Endothelial cell of hepatic sinusoid (primary cell): ENCODE results near the gene ALPG.
"Not testable (repeated sequence)": the region's sequence is repeated elsewhere in the genome, so short reads cannot be mapped to it uniquely, and the experiment has no call there.

ENCODE experiments used
- in situ Hi-C: cut with HindIII; loops from 2 replicates; pipeline ENCODE4 v1.10.0; 2017; ENCODE audit warnings: low sequenced_read_pairs

ALPG gene

DNA sequence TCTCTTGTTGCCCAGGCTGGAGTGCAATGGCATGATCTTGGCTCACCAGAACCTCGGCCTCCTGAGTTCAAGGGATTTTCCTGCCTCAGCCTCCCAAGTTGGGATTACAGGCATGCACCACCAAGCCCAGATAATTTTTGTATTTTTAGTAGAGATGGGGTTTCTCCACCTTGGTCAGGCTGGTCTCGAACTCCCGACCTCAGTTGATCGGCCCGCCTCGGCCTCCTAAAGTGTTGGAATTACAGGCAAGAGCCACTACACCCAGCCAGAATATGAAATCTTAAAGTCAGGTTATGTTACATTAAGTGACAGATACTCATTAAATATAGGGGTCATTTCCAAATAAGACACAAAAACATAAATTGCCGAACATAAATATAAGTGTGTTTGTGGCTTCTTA lies 12.2 kb upstream of the ALPG start:
- in situ Hi-C loops: not testable (repeated sequence)

DNA sequence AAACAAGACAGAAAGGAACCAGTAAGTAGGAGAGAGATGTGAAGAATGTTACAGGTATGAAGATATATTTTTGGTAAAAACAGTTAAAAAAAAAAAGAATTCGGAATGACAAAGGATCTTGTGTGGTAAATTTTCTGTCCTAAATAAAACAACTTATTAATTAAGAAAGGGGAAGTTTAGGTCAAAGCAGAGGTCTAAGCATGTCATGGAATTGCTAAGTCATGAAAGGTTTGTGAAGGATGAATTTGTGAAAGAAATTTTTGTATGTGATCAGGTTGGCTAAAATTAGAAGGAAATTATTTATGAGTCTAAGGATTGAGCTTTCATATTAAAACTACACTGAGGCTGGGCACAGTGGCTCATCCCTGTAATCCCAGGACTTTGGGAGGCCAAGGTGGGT lies 11.1 kb upstream of the ALPG start:
- in situ Hi-C loops: no loop called here

DNA sequence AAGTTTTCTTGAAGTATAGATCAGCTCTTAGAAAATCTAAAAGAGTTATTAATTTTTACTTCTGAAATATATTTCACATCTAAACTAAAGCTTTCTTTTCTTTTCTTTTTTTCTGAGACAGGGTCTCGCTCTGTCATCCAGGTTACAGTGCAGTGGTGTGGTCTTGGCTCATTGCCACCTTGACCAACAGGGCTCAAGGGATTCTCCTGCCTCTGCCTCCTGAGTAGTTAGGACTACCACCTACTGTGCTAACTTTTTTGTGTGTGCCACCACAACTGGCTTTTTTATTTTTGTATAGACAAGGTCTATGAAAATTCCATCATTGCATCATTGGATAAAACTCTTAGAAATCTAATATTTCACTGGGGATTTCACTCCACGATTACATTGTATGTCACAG lies 10.0 kb upstream of the ALPG start:
- in situ Hi-C loops: no loop called here

DNA sequence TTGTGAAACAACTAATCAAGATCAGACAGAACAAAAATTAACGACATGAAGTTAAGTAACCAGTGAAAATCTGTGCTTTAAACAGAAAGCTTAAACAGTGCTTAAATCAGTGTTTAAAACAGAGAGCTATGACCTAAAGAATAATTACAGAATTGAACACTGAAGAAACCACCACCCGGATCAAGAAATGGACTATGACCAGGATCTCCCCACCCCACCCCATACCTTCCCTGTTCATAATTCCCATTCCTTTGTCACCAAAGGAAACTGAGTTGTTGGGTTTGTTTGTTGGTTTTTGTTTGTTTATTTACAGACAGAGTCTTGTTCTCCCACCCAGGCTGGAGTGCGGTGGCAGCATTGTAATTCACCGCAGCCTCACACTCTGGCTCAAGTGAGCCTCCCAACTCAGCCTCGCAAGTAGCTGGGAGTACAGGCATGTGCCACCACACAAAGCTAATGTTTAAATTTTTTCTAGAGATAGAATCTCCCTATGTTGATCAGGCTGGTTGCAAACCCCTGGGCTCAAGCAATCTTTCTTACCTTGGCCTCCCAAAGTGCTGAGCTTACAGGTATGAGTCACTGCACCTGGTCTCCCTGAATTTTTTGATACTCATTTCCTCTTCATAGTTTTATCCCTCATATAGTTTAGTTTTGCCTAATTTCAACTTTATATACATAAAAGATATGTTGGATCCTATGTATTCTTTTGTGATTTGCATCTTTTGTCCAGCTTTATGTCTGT lies 8.2 kb upstream of the ALPG start:
- in situ Hi-C loops: no loop called here

DNA sequence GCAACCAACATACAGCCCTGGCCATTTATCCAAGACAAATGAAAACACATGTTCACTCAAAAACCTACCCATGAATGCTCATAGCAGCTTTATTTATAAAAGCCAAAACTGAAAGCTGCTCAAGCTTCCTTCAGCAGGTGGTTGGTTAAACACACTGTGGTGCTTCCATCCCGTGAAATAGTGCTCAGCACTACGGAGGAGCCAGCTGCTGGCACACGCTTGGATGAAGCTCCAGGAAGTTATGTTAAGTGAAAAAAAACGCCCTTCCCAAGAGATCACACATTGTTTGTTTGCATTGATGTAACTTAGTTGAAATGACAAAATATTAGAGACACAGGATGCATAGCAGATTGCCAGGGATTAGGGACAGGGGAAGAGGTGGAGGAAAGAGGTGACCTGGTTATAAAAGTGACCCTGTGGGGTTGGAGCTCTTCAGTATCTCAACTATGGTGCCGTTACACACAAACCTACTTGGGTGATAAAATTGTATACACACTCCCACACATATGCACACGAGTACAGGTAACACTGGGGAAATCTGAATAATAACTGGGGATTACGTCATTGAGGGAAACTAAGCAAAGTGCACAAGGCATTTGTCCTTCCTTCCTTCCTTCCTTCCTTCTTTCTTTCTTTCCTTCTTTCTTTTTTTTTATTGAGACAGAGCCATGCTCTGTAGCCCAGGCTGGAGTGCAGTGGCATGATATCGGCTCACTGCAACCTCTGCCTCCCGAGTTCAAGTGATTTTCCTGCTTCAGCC lies 6.2 kb upstream of the ALPG start:
- in situ Hi-C loops: no loop called here

DNA sequence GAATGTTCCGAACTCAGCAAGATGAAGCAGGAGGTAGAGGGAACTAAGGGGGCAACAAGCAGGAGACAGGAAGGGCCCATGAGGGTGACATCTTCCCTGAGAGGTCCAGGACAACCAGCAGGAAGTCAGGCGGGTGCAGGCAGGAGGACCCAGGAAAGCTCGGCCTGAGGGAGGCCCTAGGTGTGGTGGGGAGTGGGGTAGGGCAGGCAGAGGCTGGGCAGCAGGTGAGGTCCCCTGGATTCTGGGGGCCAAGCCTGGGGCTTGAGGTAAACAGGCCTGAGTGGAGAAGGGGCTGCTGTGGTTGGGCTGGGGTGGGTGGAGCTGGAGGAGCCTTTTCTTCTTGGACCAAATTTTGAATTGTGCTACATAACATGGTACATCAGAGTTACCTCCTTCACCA lies 4.1 kb upstream of the ALPG start:
- in situ Hi-C loops: no loop called here

DNA sequence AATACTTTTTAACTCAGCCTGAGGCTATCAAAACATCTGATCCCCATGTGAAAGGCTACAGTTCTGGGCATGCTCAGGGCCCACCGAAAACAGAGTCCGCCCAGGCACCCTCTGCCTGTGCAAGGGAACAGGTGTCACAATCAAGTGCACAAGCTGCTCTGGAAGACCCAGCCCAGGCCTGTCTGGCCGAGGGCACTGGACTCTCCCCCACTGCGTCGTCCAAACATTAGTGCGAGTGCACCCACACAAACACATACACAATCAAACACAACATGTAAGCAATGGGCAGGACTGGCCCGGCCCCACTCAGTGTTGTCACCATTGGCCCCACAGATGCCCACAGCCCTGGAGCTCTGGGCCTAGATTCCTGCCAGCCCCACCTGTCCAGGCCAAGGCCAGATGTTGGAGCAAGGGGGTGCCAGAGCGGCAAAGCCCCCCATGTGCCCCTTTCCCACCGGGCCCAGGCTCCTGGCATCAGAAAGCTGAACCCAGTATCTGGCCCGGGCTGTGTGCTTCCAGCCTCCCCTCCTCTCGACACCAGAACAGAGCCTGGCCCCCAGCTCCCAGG lies 617 bp upstream of the ALPG start:
- in situ Hi-C loops: no loop called here

DNA sequence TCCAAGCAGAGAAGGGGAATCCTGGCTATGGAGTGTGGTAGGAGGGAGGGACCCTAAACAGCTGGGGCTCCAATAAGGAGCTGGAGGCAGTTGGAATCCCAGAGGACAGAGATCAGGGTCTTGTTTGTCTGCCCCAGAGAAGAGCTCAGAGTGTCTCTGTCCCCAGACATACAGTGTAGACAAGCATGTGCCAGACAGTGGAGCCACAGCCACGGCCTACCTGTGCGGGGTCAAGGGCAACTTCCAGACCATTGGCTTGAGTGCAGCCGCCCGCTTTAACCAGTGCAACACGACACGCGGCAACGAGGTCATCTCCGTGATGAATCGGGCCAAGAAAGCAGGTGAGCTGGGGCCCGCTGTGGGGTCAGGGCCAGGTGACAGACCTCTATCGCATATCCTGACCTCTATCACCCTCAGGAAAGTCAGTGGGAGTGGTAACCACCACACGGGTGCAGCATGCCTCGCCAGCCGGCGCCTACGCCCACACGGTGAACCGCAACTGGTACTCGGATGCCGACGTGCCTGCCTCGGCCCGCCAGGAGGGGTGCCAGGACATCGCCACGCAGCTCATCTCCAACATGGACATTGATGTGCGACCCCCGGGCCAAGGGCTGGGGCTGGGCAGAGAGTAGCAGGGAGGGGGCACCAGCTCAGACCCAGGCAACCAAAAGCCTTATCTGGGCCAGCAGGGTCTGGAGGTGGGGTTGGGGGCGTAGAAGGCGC lies 945 bp downstream of the ALPG start:
- in situ Hi-C loops: not testable (repeated sequence)

DNA sequence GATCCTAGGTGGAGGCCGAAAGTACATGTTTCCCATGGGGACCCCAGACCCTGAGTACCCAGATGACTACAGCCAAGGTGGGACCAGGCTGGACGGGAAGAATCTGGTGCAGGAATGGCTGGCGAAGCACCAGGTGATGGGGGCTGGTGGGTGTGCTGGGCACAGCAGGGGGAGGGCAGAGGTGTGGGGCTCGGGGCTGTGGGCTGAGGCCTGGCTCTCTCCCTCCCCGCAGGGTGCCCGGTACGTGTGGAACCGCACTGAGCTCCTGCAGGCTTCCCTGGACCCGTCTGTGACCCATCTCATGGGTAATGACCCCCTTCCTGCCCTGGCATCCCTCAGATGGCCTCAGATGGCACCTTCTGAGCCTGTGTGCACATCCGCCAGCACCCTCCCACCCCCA lies 1.6 kb downstream of the ALPG start:
- in situ Hi-C loops: not testable (repeated sequence)

DNA sequence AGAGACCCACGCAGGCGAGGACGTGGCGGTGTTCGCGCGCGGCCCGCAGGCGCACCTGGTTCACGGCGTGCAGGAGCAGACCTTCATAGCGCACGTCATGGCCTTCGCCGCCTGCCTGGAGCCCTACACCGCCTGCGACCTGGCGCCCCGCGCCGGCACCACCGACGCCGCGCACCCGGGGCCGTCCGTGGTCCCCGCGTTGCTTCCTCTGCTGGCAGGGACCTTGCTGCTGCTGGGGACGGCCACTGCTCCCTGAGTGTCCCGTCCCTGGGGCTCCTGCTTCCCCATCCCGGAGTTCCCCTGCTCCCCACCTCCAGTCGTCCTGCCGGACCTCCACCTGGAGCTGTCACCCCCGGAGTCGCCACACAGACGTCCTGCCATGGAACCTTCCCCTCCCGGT lies 3.0 kb downstream of the ALPG start:
- in situ Hi-C loops: loop anchor here (5.0 kb wide), 1 partner anchor 103 kb away; no protein-coding TSS in a partner anchor

DNA sequence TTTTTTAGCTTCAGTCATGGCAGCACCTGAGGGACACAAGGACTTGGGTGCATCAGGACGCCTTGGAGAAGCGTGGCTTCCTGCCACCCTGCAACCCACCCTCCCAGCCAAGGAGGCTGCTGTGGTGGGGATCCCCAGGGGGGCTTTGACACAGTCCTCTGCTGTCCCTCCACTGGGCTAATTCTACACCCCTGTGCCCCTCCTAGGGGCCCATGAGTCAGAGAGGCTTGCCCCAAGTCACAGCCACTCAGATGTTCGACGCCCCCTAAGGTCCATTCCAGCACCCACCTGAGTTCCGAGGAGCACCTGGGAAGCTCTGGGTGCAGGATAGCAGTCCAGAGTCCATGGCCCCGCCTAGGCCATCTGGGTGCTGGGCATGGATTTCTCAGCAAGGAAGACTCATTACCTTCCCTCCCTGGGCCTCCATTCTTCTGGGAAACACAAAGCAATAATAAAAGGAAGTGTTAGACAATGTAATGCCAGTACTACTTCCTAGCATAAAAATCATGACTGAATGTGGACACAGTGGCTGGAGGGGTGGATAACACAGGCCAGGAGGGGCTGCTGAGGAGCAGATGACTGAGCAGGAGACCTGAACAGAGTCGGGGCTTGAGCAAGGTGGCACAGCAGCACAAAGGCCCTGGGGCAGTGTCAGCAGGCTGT lies 3.7 kb downstream of the ALPG start:
- in situ Hi-C loops: loop anchor here (5.0 kb wide), 1 partner anchor 102 kb away; no protein-coding TSS in a partner anchor

DNA sequence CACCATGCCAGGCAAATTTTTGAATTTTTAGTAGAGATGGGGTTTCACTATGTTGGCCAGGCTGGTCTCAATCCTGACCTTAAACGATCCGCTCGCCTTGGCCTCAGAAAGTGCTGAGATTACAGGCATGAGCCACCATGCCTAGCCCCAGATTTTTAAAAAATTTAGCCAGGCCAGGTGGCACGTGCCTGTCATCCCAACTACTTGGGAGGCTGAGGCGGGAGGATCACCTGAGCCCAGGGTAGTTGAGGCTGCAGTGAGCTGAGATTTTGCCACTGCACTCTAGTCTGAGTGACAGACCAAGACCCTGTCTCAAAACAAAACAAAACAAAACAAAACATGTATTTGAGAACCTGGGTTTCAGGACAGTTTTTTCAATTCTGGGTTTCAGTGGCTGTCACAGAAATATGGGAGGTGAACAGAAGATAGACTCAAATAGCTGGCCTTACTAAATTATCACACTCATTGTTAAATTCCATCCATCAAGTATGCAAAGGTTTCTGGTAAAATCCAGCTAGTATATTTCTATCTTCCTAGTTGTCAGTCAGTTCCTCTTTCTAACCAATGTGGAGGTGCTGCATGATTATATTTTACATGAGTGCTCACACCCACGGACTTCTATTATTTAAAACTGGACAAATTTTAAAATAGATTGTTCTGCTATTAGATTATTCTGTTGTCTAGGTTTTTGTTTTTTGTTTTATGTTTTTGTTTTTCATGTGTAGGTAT lies 5.4 kb downstream of the ALPG start:
- in situ Hi-C loops: loop anchor here (5.0 kb wide), 1 partner anchor 100 kb away; no protein-coding TSS in a partner anchor

DNA sequence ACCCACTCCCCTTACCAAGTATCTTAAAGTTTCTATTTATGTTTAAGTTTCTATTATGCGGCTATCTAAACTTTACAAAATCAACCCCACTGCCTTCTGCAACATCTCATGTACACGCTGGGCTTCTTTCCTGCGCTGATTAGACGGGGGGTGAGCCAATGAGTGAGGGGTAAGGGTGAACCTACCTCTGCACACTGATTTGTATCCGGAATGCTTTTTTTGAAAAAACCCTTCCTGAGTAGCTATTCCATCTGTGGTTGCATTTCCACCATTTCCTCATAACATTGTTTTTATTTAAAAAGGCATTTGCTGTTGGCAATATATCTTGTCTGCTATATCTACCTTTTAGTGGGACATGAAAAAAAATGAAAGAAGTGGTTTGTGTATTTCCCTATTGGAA lies 6.3 kb downstream of the ALPG start:
- in situ Hi-C loops: loop anchor here (5.0 kb wide), 1 partner anchor 99 kb away; no protein-coding TSS in a partner anchor

DNA sequence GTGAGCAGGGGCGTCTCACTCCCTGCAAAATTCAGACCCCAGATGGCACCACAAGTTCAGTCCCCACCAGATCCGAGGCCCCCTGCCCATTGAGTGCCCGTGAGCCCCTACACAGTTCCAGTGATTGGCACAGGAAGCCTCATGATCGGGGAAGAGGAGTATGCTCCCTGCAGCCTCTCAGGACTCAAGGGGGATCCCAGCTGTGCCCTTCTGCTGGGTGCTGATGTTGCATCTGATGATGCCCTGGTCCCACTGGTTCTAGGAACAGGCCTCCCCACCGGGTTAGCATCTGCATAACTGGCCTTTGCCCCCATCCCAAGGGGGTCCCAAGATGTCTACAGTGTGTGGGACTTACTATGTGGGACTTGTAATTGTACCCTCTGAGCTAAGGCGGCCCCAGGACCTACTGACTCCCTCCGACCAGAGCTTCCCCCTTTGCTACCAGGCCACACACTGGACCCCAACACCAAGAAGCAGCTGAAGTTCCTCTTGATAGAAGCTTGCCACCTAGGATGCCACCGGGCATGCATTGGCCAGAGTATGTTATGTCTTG lies 8.6 kb downstream of the ALPG start:
- in situ Hi-C loops: no loop called here

DNA sequence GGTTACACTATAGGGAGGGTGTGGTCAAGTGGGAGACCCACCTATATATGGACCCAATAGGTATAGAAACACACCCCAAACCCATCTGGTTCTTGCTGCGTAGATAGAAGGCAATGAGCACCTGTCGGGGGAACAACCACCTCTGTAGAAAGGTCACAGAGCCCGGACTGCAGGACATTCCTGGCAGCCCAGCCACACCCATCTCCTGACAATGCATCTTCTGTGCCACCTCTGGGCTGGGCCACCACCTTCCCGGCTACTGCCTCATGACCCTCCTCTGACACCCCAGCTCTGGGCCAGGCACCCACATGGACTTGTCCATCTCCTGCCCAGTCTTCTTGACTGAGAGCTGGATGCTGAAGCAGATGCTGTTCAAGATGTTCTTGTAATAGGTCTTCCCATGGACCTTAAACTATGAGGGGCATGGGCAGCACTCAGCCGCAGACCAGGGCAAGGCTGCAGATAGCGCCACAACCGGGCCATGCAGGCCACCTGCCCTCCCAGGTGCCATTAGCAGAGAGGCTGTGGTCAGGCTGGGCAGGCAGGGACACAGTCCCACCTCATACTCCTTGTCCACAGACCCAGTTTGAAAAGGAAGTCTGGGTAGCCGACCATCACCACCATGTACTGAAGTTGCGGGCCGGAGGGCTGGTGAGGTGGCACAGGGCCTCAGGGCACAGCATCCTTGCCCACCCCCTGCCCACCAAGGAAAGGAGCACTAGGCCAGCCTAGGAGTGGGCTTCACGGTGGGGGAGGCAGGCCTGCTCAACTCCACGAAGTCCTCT lies 9.3 kb downstream of the ALPG start:
- in situ Hi-C loops: no loop called here

DNA sequence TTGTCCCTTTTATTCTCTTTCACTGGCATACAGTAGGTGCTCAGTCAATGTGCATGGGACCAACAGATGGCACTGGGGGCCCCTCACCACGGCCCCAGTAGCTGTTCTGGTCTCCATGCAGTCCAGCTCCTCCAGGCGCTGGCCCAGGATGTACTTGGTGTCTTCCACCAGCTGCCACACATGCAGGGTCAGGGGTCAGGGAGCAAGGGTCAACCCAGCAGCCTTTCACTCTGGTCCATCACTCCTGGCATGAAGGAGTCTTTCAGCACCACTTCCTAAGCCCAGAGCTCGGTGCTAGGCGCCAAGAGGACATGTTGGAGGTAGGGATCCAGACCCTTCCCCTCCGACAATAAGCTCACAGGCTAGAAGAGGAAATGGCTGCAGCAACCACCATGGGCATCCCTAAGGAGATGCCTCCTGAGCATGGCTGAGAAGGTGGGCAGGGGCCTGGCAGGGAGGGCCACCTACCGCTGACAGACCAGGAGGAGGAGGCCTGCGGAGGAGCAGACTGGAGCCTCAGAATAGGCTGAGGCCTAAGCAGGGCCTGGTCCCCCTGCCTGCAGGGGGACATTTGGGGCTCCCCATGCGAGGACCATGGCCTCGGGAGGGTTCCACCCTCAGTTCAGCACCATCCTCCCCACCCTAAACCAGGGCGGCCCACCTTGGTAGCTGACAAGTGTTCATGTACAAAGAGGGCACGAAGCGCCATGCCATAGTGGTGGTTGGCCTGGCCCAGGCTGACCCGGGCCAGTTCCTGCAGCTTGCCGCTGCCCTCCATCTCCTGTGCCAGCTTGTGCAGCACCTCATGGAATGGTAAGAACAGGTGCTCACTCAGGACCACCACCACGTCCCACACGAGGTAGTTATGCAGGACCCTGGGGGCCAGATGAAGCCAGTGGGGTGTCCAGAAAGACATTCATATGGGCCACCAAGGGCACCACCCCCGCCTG lies 10.2 kb downstream of the ALPG start:
- in situ Hi-C loops: no loop called here

DNA sequence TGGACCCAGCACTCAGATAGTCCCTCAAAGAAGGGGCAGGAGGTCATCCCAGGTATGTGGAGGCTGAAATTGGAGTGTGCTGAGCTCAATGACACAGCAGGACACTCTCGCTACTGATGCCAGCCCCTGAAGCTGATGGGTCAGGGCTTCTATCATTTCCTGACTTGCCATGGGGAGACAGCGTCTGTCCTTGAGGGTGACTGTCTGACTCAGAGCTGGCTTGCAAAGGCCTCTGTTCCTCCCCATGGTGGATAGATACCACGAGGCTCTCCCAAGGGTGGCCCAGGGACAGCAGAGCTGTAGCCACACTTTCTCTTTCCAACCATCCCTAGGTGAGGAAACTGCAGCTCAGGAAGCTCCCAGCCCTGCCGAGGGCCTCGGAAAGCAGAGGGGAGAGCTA lies 10.8 kb downstream of the ALPG start:
- in situ Hi-C loops: no loop called here

DNA sequence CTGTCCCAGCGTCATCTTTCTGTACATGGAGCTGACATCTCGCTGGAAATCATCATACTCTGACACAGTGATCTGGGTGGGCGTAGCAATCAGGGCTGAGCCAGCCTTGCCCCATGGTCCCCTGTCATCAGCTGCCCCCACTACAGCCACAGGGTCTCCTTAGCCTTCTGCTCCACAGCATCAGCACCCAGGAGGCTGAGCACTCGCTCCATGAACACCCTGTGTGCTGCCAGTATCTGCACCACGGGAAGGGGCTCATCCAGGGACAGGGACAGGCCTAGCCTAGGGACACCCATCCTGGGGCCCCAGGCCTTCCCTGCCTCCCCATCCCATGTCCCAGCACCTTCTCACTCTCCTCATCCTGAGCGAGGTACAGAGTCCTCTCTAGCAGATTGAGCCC lies 11.4 kb downstream of the ALPG start:
- in situ Hi-C loops: no loop called here
